ENCODE data around the gene MAGED1.
A peak's percentile ranks its signal among the peaks of the same experiment; 100 is the strongest.

- TF ChIP-seq CTCF (IDR thresholded peaks at IDR 0.05): peak in 1 of 4 experiments; percentile 38
- TF ChIP-seq POLR2A (IDR thresholded peaks at IDR 0.05): no peak
- TF ChIP-seq POLR2AphosphoS5 (IDR thresholded peaks at IDR 0.05): no peak
Observed at GRCh38 chrX:51860679-51861078, 32.7 kb upstream of the MAGED1 start.
